NCI-H345 (cell line): ENCODE results near the gene DAAM1.

ENCODE experiments used
- DNase-seq: peaks from one replicate; lab custom pipeline; 2025; lab: John Stamatoyannopoulos, UW

The DAAM1 gene

GRCh38 chr14:59362513-59362912 is 174.0 kb downstream of the DAAM1 start:
- DNase-seq = no peak

GRCh38 chr14:59363531-59364226 is 175.2 kb downstream of the DAAM1 start:
- no peak for DNase-seq

GRCh38 chr14:59370158-59370742 is 181.8 kb downstream of the DAAM1 start:
- no peak for DNase-seq

- DNase-seq = no peak
These were observed 183.3 kb downstream of the DAAM1 start for GRCh38 chr14:59371771-59372170.

GRCh38 chr14:59374048-59374447 is 185.6 kb downstream of the DAAM1 start:
- DNase-seq = no peak

GRCh38 chr14:59376686-59377085 is 188.2 kb downstream of the DAAM1 start:
- no peak for DNase-seq

- no peak for DNase-seq
These were observed 189.0 kb downstream of the DAAM1 start for GRCh38 chr14:59377491-59377890.

GRCh38 chr14:59377991-59378601 is 189.6 kb downstream of the DAAM1 start:
- DNase-seq = no peak

GRCh38 chr14:59389936-59390335 is 201.5 kb downstream of the DAAM1 start:
- DNase-seq = no peak

- no peak for DNase-seq
These were observed 202.9 kb downstream of the DAAM1 start for GRCh38 chr14:59391388-59391787.

GRCh38 chr14:59394268-59394667 is 205.8 kb downstream of the DAAM1 start:
- no peak for DNase-seq

- DNase-seq = no peak
These were observed 207.2 kb downstream of the DAAM1 start for GRCh38 chr14:59395672-59396071.

GRCh38 chr14:59398841-59399240 is 210.4 kb downstream of the DAAM1 start:
- DNase-seq = no peak

- no peak for DNase-seq
These were observed 218.2 kb downstream of the DAAM1 start for GRCh38 chr14:59406454-59407245.

GRCh38 chr14:59407246-59408010 is 219.0 kb downstream of the DAAM1 start:
- DNase-seq = no peak

- no peak for DNase-seq
These were observed 227.6 kb downstream of the DAAM1 start for GRCh38 chr14:59415836-59416602.

GRCh38 chr14:59417311-59417710 is 228.8 kb downstream of the DAAM1 start:
- no peak for DNase-seq

- no peak for DNase-seq
These were observed 230.8 kb downstream of the DAAM1 start for GRCh38 chr14:59419303-59419702.
